Subcutaneous abdominal adipose tissue (tissue), 5 donors: Measurements from ENCODE around the gene SMARCC2.

ENCODE experiments used
- H3K27ac ChIP-seq: one replicate; pipeline ENCODE4 v1.7.0; 2013; ENCODE audit warnings: low read depth, mild to moderate bottlenecking, inconsistent platforms, low read length, moderate library complexity
- H3K27me3 ChIP-seq, 5 donors: one replicate each; pipeline ENCODE4 v1.7.0; 2013; ENCODE audit warnings: low read length in 5 of 5, inconsistent platforms in 1 of 5; ENCODE audit not compliant: control insufficient read depth in 5 of 5, insufficient read depth in 4 of 5
- H3K36me3 ChIP-seq, 5 donors: one replicate each; pipeline ENCODE4 v1.7.0; 2013; ENCODE audit warnings: low read length in 5 of 5; ENCODE audit not compliant: control insufficient read depth in 5 of 5, insufficient read depth in 5 of 5
- H3K4me1 ChIP-seq, 5 donors: one replicate each; pipeline ENCODE4 v1.7.0; 2013; ENCODE audit warnings: low read length in 5 of 5, mild to moderate bottlenecking in 3 of 5, moderate library complexity in 1 of 5; ENCODE audit not compliant: control insufficient read depth in 5 of 5, insufficient read depth in 5 of 5
- H3K4me3 ChIP-seq, 5 donors: one replicate each; pipeline ENCODE4 v1.7.0; 2013; ENCODE audit warnings: low read length in 5 of 5, low read depth in 1 of 5
- H3K9ac ChIP-seq, 5 donors: one replicate each; pipeline ENCODE4 v1.7.0; 2013; ENCODE audit warnings: low read length in 5 of 5, mild to moderate bottlenecking in 4 of 5, moderate library complexity in 3 of 5
- H3K9me3 ChIP-seq, 5 donors: one replicate each; pipeline ENCODE4 v1.7.0; 2013; ENCODE audit warnings: low read length in 5 of 5; ENCODE audit not compliant: control insufficient read depth in 5 of 5
- donor health status: healthy.
- donor health status: healthy.
- donor health status: healthy.
- donor health status: healthy.
- donor health status: healthy.

The SMARCC2 gene

GRCh38 chr12:56189099-56189917 is at the start of gene SMARCC2:
TSS of gene SMARCC2 (minus strand) at chr12:56189483. CDS start at chr12:56189461, 22 bp downstream.
- Histone ChIP-seq H3K27ac (peak within 1 kb of the TSS; percentile 95), H3K27me3 (no peaks in the 10 kb centered on the region), H3K4me1 (peaks cover 10 to 46% (median 38%) of the 10 kb centered on the region in 5 donors), H3K36me3 (peaks cover 6 to 20% (median 14%) of the 10 kb centered on the region in 5 donors), H3K9me3 (no peaks in the 10 kb centered on the region), H3K9ac (peak within 1 kb of the TSS; percentile 79 to 97 (median 94)), H3K4me3 (peak within 1 kb of the TSS; percentile 71 to 86 (median 85))

- no peak overlapping the region for H3K9ac ChIP-seq
- H3K4me1 ChIP-seq = no peaks in the 10 kb centered on the region
- no peak overlapping the region for H3K4me3 ChIP-seq
- H3K27ac ChIP-seq = no peak overlapping the region
- no peaks in the 10 kb centered on the region for H3K27me3 ChIP-seq
- peaks cover 0 to 63% (median 57%) of the 10 kb centered on the region in 5 donors for H3K36me3 ChIP-seq
- H3K9me3 ChIP-seq = no peaks in the 10 kb centered on the region
These were observed 48.3 kb upstream of the SMARCC2 start for GRCh38 chr12:56237552-56237951.

DNA sequence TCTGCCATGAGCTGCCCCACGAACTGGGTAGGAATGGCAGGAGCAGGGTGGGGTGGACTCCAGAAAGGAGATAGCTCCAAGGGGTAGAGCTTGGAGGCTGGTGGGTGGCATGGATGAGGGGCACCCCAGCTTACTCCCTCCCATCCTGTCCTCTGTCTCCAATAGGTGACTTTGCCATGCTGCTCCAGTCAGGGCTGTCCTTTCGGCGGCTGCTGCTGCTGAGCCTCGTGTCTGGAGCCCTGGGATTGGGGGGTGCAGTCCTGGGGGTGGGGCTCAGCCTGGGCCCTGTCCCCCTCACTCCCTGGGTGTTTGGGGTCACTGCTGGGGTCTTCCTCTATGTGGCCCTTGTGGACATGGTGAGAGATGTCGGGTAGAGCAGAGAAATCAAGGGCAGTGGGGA is 47.7 kb upstream of the SMARCC2 start:
- H3K4me1 ChIP-seq = no peaks in the 10 kb centered on the region
- H3K36me3 ChIP-seq = peaks cover 0 to 57% (median 51%) of the 10 kb centered on the region in 5 donors
- H3K9ac ChIP-seq = no peak overlapping the region
- no peaks in the 10 kb centered on the region for H3K27me3 ChIP-seq
- H3K9me3 ChIP-seq = no peaks in the 10 kb centered on the region
- H3K4me3 ChIP-seq = no peak overlapping the region
- no peak overlapping the region for H3K27ac ChIP-seq

DNA sequence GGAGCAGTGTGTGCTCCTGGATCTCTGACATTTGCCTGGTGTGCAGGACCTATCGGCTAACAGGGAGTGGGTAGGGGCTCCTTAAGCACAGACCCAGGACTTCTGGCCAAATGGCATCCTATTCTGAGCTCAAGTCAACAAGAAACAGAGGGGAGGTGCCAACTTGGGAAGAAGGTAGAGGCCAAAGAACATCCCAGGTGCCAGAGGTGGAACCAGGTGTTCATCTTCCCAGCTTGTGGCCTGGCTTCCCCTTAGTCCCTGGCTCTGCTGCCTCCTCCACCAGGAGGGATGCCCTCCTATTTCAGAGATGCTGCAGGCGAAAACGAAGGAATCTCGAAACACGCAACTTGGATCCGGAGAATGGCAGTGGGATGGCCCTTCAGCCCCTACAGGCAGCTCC is 46.8 kb upstream of the SMARCC2 start:
- peaks cover 0 to 48% (median 42%) of the 10 kb centered on the region in 5 donors for H3K36me3 ChIP-seq

DNA sequence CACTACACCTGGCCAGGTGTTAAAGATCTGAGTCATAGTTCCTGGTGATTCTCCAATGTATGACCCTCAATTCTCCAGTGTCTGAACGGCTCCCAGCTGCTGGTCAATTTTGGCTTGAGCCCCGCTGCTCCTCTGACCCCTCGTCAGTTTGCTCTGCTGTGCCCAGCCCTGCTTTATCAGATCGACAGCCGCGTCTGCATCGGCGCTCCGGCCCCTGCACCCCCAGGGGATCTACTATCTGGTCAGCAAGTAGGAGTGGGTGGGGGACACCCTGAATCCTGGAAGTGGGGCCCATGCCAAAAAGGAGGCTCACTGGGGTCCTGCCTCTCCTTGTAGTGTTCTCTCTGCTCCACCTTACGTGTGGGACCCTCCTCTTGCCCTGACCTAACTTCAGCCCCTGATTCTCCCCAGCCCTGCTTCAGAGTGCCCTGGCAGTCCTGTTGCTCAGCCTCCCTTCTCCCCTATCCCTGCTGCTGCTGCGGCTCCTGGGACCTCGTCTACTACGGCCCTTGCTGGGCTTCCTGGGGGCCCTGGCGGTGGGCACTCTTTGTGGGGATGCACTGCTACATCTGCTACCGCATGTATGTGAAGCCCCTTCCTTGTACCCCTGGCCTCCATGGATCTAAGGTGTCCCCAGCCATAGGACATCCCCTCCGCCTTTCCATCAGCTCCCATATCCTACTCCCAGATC is 45.6 kb upstream of the SMARCC2 start:
- no peaks in the 10 kb centered on the region for H3K4me1 ChIP-seq
- no peaks in the 10 kb centered on the region for H3K27me3 ChIP-seq
- no peak overlapping the region for H3K9ac ChIP-seq
- no peak overlapping the region for H3K27ac ChIP-seq
- no peak overlapping the region for H3K4me3 ChIP-seq
- peaks cover 0 to 38% (median 32%) of the 10 kb centered on the region in 5 donors for H3K36me3 ChIP-seq
- no peaks in the 10 kb centered on the region for H3K9me3 ChIP-seq

More for the DNA sequence above, 46.8 kb upstream of the SMARCC2 start:
- Histone ChIP-seq H3K27me3 (no peaks in the 10 kb centered on the region), H3K4me3 (no peak overlapping the region), H3K9ac (no peak overlapping the region), H3K9me3 (no peaks in the 10 kb centered on the region), H3K27ac (no peak overlapping the region), H3K4me1 (no peaks in the 10 kb centered on the region)

DNA sequence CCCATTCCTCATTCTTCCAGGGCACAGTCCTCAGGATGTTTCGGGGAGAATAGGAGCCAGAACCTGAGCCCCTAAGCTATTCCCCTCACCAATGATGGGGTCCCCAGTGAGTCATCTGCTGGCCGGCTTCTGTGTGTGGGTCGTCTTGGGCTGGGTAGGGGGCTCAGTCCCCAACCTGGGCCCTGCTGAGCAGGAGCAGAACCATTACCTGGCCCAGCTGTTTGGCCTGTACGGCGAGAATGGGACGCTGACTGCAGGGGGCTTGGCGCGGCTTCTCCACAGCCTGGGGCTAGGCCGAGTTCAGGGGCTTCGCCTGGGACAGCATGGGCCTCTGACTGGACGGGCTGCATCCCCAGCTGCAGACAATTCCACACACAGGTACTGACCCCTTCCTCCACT is 41.9 kb upstream of the SMARCC2 start:
- H3K4me3 ChIP-seq = no peak overlapping the region
- H3K36me3 ChIP-seq = peaks cover 0 to 15% (median 8%) of the 10 kb centered on the region in 5 donors
- peak overlapping the region in 1 of 5 donors; percentile 25 for H3K9ac ChIP-seq
- H3K9me3 ChIP-seq = no peaks in the 10 kb centered on the region
- no peak overlapping the region for H3K27ac ChIP-seq
- no peaks in the 10 kb centered on the region for H3K27me3 ChIP-seq
- H3K4me1 ChIP-seq = no peaks in the 10 kb centered on the region

GRCh38 chr12:56230432-56231183 is 41.3 kb upstream of the SMARCC2 start:
- Histone ChIP-seq H3K27me3 (no peaks in the 10 kb centered on the region), H3K4me3 (no peak overlapping the region), H3K9me3 (no peaks in the 10 kb centered on the region), H3K36me3 (peaks cover 0 to 14% (median 6%) of the 10 kb centered on the region in 5 donors), H3K9ac (peak overlapping the region in 1 of 5 donors; percentile 25), H3K4me1 (no peaks in the 10 kb centered on the region), H3K27ac (no peak overlapping the region)

GRCh38 chr12:56229916-56230431 is 40.7 kb upstream of the SMARCC2 start, which contains the start of gene SLC39A5:
TSS of gene SLC39A5 (plus strand) at chr12:56230051. CDS start at chr12:56231275, 1,224 bp downstream.
- no peaks in the 10 kb centered on the region for H3K27me3 ChIP-seq
- peaks cover 0 to 14% (median 6%) of the 10 kb centered on the region in 5 donors for H3K36me3 ChIP-seq
- H3K4me1 ChIP-seq = peaks cover 0 to 3% (median 2%) of the 10 kb centered on the region in 5 donors
- H3K9me3 ChIP-seq = no peaks in the 10 kb centered on the region
- no peak within 1 kb of the TSS for H3K27ac ChIP-seq
- no peak within 1 kb of the TSS for H3K4me3 ChIP-seq
- peak within 1 kb of the TSS in 1 of 5 donors; percentile 25 for H3K9ac ChIP-seq

- Histone ChIP-seq H3K27ac (no peak overlapping the region), H3K9me3 (no peaks in the 10 kb centered on the region), H3K4me3 (no peak overlapping the region), H3K9ac (no peak overlapping the region), H3K4me1 (peaks cover 2 to 10% (median 9%) of the 10 kb centered on the region in 5 donors), H3K27me3 (no peaks in the 10 kb centered on the region), H3K36me3 (peaks cover 0 to 14% (median 6%) of the 10 kb centered on the region in 5 donors)
These were observed 39.8 kb upstream of the SMARCC2 start for GRCh38 chr12:56229082-56229481.
